ENCODE measurements around the gene LIPC. TPM values are rescaled to one million over a fixed set of nuclear protein-coding genes. Genes with fewer than 3 reads are reported as not detected.

LIPC gene
- total RNA-seq, 1 donor from 2014 or later, result not detected

DNA sequence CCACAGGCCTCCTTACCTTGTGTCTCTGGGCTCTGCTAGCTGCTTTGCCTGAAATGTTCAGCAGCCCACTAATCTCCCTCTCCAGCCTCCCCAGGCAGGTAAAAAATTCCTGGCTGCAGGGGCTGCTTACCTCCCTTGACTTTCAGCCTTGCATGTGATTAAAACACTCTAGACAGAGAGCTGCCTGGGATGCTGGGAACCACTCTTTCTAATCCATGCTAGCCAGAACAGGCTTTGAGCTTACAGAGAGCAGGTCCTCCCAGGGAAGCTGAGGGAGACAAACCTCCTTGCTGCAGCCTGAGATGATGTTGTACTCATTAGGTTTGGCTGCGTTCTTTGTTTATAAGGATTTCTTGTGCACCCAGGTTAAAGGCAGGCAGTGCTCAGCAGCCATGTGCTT is 33.7 kb upstream of the LIPC start:
- no peaks in the 10 kb centered on the region for H3K4me1 Mint-ChIP-seq (ENCODE audit: unreplicated experiment)
- no peaks in the 10 kb centered on the region for H3K36me3 Mint-ChIP-seq (ENCODE audit: low read depth, unreplicated experiment)
- TF ChIP-seq, protein P1, sequence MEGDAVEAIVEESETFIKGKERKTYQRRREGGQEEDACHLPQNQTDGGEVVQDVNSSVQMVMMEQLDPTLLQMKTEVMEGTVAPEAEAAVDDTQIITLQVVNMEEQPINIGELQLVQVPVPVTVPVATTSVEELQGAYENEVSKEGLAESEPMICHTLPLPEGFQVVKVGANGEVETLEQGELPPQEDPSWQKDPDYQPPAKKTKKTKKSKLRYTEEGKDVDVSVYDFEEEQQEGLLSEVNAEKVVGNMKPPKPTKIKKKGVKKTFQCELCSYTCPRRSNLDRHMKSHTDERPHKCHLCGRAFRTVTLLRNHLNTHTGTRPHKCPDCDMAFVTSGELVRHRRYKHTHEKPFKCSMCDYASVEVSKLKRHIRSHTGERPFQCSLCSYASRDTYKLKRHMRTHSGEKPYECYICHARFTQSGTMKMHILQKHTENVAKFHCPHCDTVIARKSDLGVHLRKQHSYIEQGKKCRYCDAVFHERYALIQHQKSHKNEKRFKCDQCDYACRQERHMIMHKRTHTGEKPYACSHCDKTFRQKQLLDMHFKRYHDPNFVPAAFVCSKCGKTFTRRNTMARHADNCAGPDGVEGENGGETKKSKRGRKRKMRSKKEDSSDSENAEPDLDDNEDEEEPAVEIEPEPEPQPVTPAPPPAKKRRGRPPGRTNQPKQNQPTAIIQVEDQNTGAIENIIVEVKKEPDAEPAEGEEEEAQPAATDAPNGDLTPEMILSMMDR (IDR thresholded peaks at IDR 0.05; ENCODE audit: unreplicated experiment), result no peak
- H3K27me3 Mint-ChIP-seq (ENCODE audit: unreplicated experiment), result peaks cover 3% of the 10 kb centered on the region
- H3K4me3 Mint-ChIP-seq (ENCODE audit: unreplicated experiment), result no peak overlapping the region
- H3K27ac Mint-ChIP-seq (ENCODE audit: unreplicated experiment), result no peak overlapping the region
- no peaks in the 10 kb centered on the region for H3K9me3 Mint-ChIP-seq (ENCODE audit: unreplicated experiment)
- no peak for DNase-seq (ENCODE audit: low spot score)

DNA sequence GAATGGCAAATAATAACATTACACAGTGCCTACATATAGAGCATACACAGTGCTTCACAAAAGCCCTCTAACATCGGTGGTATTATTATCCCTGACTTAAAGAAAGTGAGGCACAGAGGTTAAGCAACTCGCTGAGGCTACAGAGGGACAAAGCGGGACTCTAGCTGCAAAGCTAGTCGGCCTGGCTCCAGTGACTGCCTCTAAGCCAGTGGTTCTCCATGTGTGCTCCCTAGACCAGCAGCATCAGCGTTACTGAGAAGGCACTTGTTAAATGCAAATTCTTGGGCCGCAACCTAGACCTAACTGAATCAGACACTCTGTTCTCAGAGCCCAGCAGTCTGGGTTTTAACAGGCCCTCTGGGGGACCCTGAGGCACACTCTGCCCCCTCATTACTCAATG is 33.1 kb upstream of the LIPC start:
- Mint-ChIP-seq H3K36me3 (ENCODE audit: low read depth, unreplicated experiment) (no peaks in the 10 kb centered on the region), H3K27me3 (ENCODE audit: unreplicated experiment) (peaks cover 5% of the 10 kb centered on the region)

DNA sequence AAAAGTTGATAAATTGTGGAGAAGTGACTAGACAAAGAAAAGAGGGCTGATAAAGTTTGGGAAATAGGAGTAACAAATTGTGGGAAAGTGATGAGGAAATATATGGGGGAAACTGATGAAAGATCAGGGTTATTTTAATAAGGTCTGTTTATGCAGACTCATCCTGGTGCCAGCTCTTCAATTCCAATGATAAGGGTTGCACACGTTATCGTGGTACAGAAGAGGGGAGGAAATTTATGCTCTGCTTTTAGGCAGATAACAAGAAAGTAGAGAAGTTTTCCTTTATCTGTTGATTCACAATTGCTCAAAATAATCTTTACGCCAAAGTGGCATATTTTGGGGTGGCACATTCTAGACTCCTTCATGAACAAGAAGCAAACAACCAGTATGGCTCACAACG is 32.1 kb upstream of the LIPC start:
- no peak for DNase-seq (ENCODE audit: low spot score)
- no peak overlapping the region for H3K27ac Mint-ChIP-seq (ENCODE audit: unreplicated experiment)
- H3K9me3 Mint-ChIP-seq (ENCODE audit: unreplicated experiment), result no peaks in the 10 kb centered on the region
- H3K27me3 Mint-ChIP-seq (ENCODE audit: unreplicated experiment), result peaks cover 4% of the 10 kb centered on the region
- TF ChIP-seq, protein P1 (IDR thresholded peaks at IDR 0.05; ENCODE audit: unreplicated experiment), result no peak
- no peaks in the 10 kb centered on the region for H3K36me3 Mint-ChIP-seq (ENCODE audit: low read depth, unreplicated experiment)
- no peaks in the 10 kb centered on the region for H3K4me1 Mint-ChIP-seq (ENCODE audit: unreplicated experiment)
- H3K4me3 Mint-ChIP-seq (ENCODE audit: unreplicated experiment), result no peak overlapping the region

More for the DNA sequence above, 33.1 kb upstream of the LIPC start:
- no peak overlapping the region for H3K27ac Mint-ChIP-seq (ENCODE audit: unreplicated experiment)
- no peaks in the 10 kb centered on the region for H3K4me1 Mint-ChIP-seq (ENCODE audit: unreplicated experiment)
- no peaks in the 10 kb centered on the region for H3K9me3 Mint-ChIP-seq (ENCODE audit: unreplicated experiment)
- DNase-seq (ENCODE audit: low spot score), result no peak
- TF ChIP-seq, protein P1 (IDR thresholded peaks at IDR 0.05; ENCODE audit: unreplicated experiment), result no peak
- no peak overlapping the region for H3K4me3 Mint-ChIP-seq (ENCODE audit: unreplicated experiment)

DNA sequence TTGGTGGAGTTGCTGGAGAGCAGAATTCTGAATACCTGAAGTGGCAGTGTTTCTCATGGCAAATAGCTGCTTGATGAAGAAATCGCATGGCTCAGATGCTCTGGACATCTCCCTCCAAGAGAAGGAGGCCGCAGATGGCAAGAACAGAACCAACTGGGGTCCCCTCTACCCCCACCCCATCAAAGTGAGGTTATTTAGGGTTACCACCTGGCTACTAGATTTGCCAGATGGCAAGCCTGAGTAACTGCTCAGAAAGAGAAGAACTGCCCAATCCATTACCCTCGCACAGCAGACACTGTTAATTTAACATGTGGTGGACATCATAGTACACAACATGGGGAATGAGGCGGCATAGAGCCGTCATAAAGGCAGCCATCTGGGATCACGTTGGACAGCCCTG is 30.5 kb upstream of the LIPC start:
- H3K4me1 Mint-ChIP-seq (ENCODE audit: unreplicated experiment), result no peaks in the 10 kb centered on the region
- H3K9me3 Mint-ChIP-seq (ENCODE audit: unreplicated experiment), result no peaks in the 10 kb centered on the region
- DNase-seq (ENCODE audit: low spot score), result no peak
- H3K27me3 Mint-ChIP-seq (ENCODE audit: unreplicated experiment), result peaks cover 4% of the 10 kb centered on the region
- H3K27ac Mint-ChIP-seq (ENCODE audit: unreplicated experiment), result no peak overlapping the region
- H3K36me3 Mint-ChIP-seq (ENCODE audit: low read depth, unreplicated experiment), result no peaks in the 10 kb centered on the region
- TF ChIP-seq, protein P1 (IDR thresholded peaks at IDR 0.05; ENCODE audit: unreplicated experiment), result no peak
- no peak overlapping the region for H3K4me3 Mint-ChIP-seq (ENCODE audit: unreplicated experiment)

DNA sequence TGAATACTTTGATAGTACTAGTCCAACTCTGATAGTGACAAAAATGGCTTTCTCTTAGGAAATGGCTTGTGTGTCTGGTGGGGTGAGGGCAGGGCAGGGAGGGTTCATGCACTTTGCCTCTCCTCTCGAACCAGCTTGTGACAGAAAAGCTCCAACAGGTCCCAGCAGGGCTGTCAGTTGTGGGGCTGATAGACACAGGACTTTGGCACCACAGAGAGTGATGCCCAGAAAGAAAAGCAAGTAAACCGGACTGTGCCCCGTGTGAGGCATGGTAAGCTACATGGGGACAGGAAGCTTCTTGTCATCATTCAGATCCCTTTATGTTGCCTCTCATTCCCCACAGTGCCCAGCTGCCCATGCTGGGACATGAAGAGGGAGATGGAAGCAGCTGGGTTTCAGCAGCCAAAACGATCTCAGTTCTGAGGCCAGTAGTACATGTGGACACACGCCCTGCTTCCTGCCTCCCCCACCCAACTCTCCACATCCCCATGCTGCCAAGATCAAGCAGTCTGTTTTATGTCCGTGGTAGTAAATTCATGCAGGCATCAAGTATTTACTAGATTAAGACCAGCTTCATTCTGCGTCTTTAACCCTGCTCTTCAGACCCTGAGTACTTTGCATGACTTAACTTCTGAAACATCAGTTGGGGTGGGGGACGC is 29.7 kb upstream of the LIPC start:
- Mint-ChIP-seq H3K9me3 (ENCODE audit: unreplicated experiment) (no peaks in the 10 kb centered on the region), H3K4me3 (ENCODE audit: unreplicated experiment) (no peak overlapping the region), H3K4me1 (ENCODE audit: unreplicated experiment) (no peaks in the 10 kb centered on the region), H3K27me3 (ENCODE audit: unreplicated experiment) (peaks cover 4% of the 10 kb centered on the region), H3K27ac (ENCODE audit: unreplicated experiment) (no peak overlapping the region), H3K36me3 (ENCODE audit: low read depth, unreplicated experiment) (no peaks in the 10 kb centered on the region)
- DNase-seq (ENCODE audit: low spot score), result no peak
- TF ChIP-seq, protein P1 (IDR thresholded peaks at IDR 0.05; ENCODE audit: unreplicated experiment), result no peak

All from endothelial cell (in vitro differentiated cells).